Measurements from ENCODE around the gene SLC26A4.

The SLC26A4 gene

GRCh38 chr7:107659666-107660065, 962 bp upstream of the SLC26A4 start:
- TF ChIP-seq CTCF (IDR thresholded peaks at IDR 0.05; ENCODE audit: insufficient read depth, missing control alignments): no peak
- no peak for DNase-seq (ENCODE audit: insufficient read length, low spot score)
- no peak for FAIRE-seq

GRCh38 chr7:107661081-107661864, 645 bp downstream of the SLC26A4 start:
- no peak for TF ChIP-seq CTCF (IDR thresholded peaks at IDR 0.05; ENCODE audit: insufficient read depth, missing control alignments)
- FAIRE-seq: no peak

DNA sequence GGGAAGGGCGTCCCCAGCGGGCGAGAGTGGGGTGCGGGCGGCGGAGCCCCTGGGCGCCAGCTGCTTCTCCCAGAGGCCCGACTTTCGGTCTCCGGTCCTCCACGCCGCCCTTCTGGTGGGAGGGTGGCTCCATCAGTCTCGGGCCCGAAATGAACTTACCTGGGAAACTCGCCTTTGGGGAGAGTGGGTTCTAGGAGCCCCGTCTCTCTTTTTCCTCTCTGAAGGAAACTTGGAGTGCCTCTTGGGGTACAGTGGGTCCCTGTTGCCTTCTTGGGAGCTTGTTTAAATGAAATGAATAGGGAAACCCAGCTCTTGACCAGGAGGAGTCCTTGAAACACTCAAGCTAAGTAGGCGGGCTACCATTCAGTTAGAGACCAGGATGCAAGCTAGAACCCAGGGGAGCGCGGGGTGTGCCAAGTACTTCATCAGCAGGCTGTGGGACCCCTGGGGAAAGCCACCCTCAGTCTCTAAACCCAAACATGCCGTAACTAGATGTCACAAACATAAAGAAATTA, 1.3 kb downstream of the SLC26A4 start:
- FAIRE-seq: no peak
- TF ChIP-seq CTCF (IDR thresholded peaks at IDR 0.05; ENCODE audit: insufficient read depth, missing control alignments): no peak
- DNase-seq (ENCODE audit: insufficient read length, low spot score): no peak

More at GRCh38 chr7:107661081-107661864, 645 bp downstream of the SLC26A4 start:
- DNase-seq (ENCODE audit: insufficient read length, low spot score): peak; percentile 13

DNA sequence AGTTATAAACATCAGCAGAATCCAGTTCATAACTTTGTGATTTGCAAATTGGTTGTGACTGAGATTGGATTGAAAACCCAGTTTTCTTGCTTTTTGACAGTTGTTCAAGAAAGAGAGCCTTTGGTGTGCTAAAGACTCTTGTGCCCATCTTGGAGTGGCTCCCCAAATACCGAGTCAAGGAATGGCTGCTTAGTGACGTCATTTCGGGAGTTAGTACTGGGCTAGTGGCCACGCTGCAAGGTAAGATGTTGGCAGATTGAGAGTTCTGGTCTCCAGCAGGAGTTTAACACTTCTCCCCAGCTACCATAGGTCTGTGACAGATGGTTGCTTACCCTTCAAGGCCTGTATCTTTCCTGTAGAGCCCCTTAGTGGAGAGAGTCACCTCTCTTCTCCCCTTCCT, 2.6 kb downstream of the SLC26A4 start:
- no peak for TF ChIP-seq CTCF (IDR thresholded peaks at IDR 0.05; ENCODE audit: insufficient read depth, missing control alignments)
- DNase-seq (ENCODE audit: insufficient read length, low spot score) (no peak), FAIRE-seq (no peak)

- no peak for TF ChIP-seq CTCF (IDR thresholded peaks at IDR 0.05; ENCODE audit: insufficient read depth, missing control alignments)
- DNase-seq (ENCODE audit: insufficient read length, low spot score) (no peak), FAIRE-seq (no peak)
These were observed 6.2 kb downstream of the SLC26A4 start for GRCh38 chr7:107666790-107667189.

- TF ChIP-seq CTCF (IDR thresholded peaks at IDR 0.05; ENCODE audit: insufficient read depth, missing control alignments): no peak
- FAIRE-seq (no peak), DNase-seq (ENCODE audit: insufficient read length, low spot score) (no peak)
These were observed 6.7 kb downstream of the SLC26A4 start for GRCh38 chr7:107667341-107667740.

GRCh38 chr7:107668296-107668695, 7.7 kb downstream of the SLC26A4 start:
- DNase-seq (ENCODE audit: insufficient read length, low spot score) (no peak), FAIRE-seq (no peak)
- TF ChIP-seq CTCF (IDR thresholded peaks at IDR 0.05; ENCODE audit: insufficient read depth, missing control alignments): no peak
